Stimulated activated CD8-positive, alpha-beta memory T cell treated with anti-CD3 and anti-CD28 coated beads, Interleukin-15, amount 100 ng/mL, for 24 hours (primary cell): Measurements from ENCODE around the gene EFCAB6.

Experiments
- DNase-seq: peaks from one replicate; pipeline ENCODE4 v3.0.0-alpha.2; 2020; ENCODE audit warnings: low read depth

The EFCAB6 gene

GRCh38 chr22:43572710-43573109 lies 239.4 kb downstream of the EFCAB6 start:
- DNase-seq = no peak

GRCh38 chr22:43571181-43571580 lies 240.9 kb downstream of the EFCAB6 start:
- no peak for DNase-seq

GRCh38 chr22:43570531-43571165 lies 241.5 kb downstream of the EFCAB6 start:
- no peak for DNase-seq

- DNase-seq = no peak
Measured at GRCh38 chr22:43569111-43569510, 243.0 kb downstream of the EFCAB6 start.

GRCh38 chr22:43567691-43568324 lies 244.3 kb downstream of the EFCAB6 start:
- no peak for DNase-seq

GRCh38 chr22:43566561-43567332 lies 245.4 kb downstream of the EFCAB6 start:
- no peak for DNase-seq

GRCh38 chr22:43566021-43566420 lies 246.1 kb downstream of the EFCAB6 start:
- DNase-seq = no peak

- no peak for DNase-seq
Measured at GRCh38 chr22:43564859-43565258, 247.2 kb downstream of the EFCAB6 start.

GRCh38 chr22:43563571-43563970 lies 248.5 kb downstream of the EFCAB6 start:
- no peak for DNase-seq

GRCh38 chr22:43562843-43563242 lies 249.3 kb downstream of the EFCAB6 start:
- DNase-seq = no peak

- no peak for DNase-seq
Measured at GRCh38 chr22:43561415-43562178, 250.5 kb downstream of the EFCAB6 start.

GRCh38 chr22:43560651-43561050 lies 251.5 kb downstream of the EFCAB6 start:
- no peak for DNase-seq

GRCh38 chr22:43555561-43556515 lies 256.3 kb downstream of the EFCAB6 start:
- no peak for DNase-seq

- no peak for DNase-seq
Measured at GRCh38 chr22:43554694-43555365, 257.3 kb downstream of the EFCAB6 start.

GRCh38 chr22:43554259-43554636 lies 257.9 kb downstream of the EFCAB6 start:
- no peak for DNase-seq

GRCh38 chr22:43553451-43554258 lies 258.4 kb downstream of the EFCAB6 start:
- DNase-seq = no peak

GRCh38 chr22:43550672-43551071 lies 261.4 kb downstream of the EFCAB6 start:
- no peak for DNase-seq

- no peak for DNase-seq
Measured at GRCh38 chr22:43550024-43550620, 262.0 kb downstream of the EFCAB6 start.

- DNase-seq = no peak
Measured at GRCh38 chr22:43546186-43546585, 265.9 kb downstream of the EFCAB6 start.

- no peak for DNase-seq
Measured at GRCh38 chr22:43544289-43544673, 267.8 kb downstream of the EFCAB6 start.
